NCI-H2107 (cell line): ENCODE data around the gene ZFP91.
A peak's percentile ranks its signal among the peaks of the same experiment; 100 is the strongest.
"Not testable (repeated sequence)": the region's sequence is repeated elsewhere in the genome, so short reads cannot be mapped to it uniquely, and the experiment has no call there.

ENCODE experiments used
- DNase-seq: peaks from one replicate; lab custom pipeline; 2025; lab: John Stamatoyannopoulos, UW

The ZFP91 gene

GRCh38 chr11:58578635-58579191 lies at the start of gene ZFP91:
Gene ZFP91, plus strand, starts transcription at chr11:58579063. Its CDS starts 219 bp downstream, at chr11:58579282.
- DNase-seq, result peak; percentile 91

GRCh38 chr11:58530236-58530635 lies 48.6 kb upstream of the ZFP91 start:
- DNase-seq, result no peak

GRCh38 chr11:58531865-58532341 lies 47.0 kb upstream of the ZFP91 start:
- DNase-seq, result no peak

GRCh38 chr11:58546841-58547240 lies 32.0 kb upstream of the ZFP91 start:
- DNase-seq, result no peak

- DNase-seq, result no peak
Measured at GRCh38 chr11:58549644-58550043, 29.2 kb upstream of the ZFP91 start.

- no peak for DNase-seq
Measured at GRCh38 chr11:58560842-58561241, 18.0 kb upstream of the ZFP91 start.

GRCh38 chr11:58561394-58562098 lies 17.3 kb upstream of the ZFP91 start:
- DNase-seq, result no peak

- no peak for DNase-seq
Measured at GRCh38 chr11:58562375-58562800, 16.5 kb upstream of the ZFP91 start.

- DNase-seq, result no peak
Measured at GRCh38 chr11:58564231-58564630, 14.6 kb upstream of the ZFP91 start.

- peak; percentile 20 for DNase-seq
Measured at GRCh38 chr11:58567889-58568512, 10.9 kb upstream of the ZFP91 start.

- DNase-seq, result not testable (repeated sequence)
Measured at GRCh38 chr11:58572906-58573305, 6.0 kb upstream of the ZFP91 start.

GRCh38 chr11:58573451-58574104 lies 5.3 kb upstream of the ZFP91 start:
- no peak for DNase-seq

GRCh38 chr11:58574881-58575280 lies 4.0 kb upstream of the ZFP91 start:
- DNase-seq, result no peak

- no peak for DNase-seq
Measured at GRCh38 chr11:58575377-58576020, 3.4 kb upstream of the ZFP91 start, which contains the start of gene LPXN. Gene LPXN, minus strand, starts transcription at chr11:58575856. Its CDS starts 84 bp downstream, at chr11:58575772.

- no peak for DNase-seq
Measured at GRCh38 chr11:58576887-58577471, 1.9 kb upstream of the ZFP91 start.

- peak; percentile 12 for DNase-seq
Measured at GRCh38 chr11:58577555-58578135, 1.2 kb upstream of the ZFP91 start.

- DNase-seq, result peak; percentile 94
Measured at GRCh38 chr11:58578136-58578634, 678 bp upstream of the ZFP91 start.

GRCh38 chr11:58579192-58580129 lies 598 bp downstream of the ZFP91 start:
- peak; percentile 69 for DNase-seq

GRCh38 chr11:58580311-58580710 lies 1.4 kb downstream of the ZFP91 start:
- DNase-seq, result no peak

- no peak for DNase-seq
Measured at GRCh38 chr11:58582437-58582836, 3.6 kb downstream of the ZFP91 start.
